Kidney (tissue), 14 donors: Measurements from ENCODE around the gene GALK2. TPM values are rescaled to one million over a fixed set of nuclear protein-coding genes. Genes with fewer than 3 reads are reported as not detected.

Experiments
- DNase-seq, 5 donors: peaks; one replicate each; pipeline ENCODE4 v3.0.0-alpha.2; 2013 to 2020
- FAIRE-seq: peaks from 2 replicates; lab custom pipeline; 2012; peaks lifted over from hg19 to GRCh38; lab: Jason Lieb, UNC
- H3K27ac ChIP-seq, 2 donors: one replicate each; pipeline ENCODE4 v1.7.0; 2013; ENCODE audit warnings: low read depth in 2 of 2, low read length in 2 of 2, inconsistent platforms in 1 of 2
- H3K27me3 ChIP-seq: one replicate; pipeline ENCODE4 v1.7.1; 2013; ENCODE audit warnings: low read length, inconsistent platforms; ENCODE audit not compliant: control insufficient read depth, insufficient read depth
- H3K36me3 ChIP-seq, 3 donors: one replicate each; pipeline versions ENCODE4 v1.7.0 to v1.7.1; 2013; ENCODE audit warnings: low read length in 3 of 3, control low read depth in 1 of 3, inconsistent platforms in 1 of 3; ENCODE audit not compliant: insufficient read depth in 3 of 3, control insufficient read depth in 2 of 3
- H3K4me1 ChIP-seq, 3 donors: one replicate each; pipeline versions ENCODE4 v1.7.0 to v1.7.1; 2013; ENCODE audit warnings: low read length in 3 of 3, inconsistent platforms in 1 of 3, low read depth in 1 of 3; ENCODE audit not compliant: control insufficient read depth in 2 of 3, insufficient read depth in 2 of 3
- H3K4me3 ChIP-seq, 3 donors: one replicate each; pipeline versions ENCODE4 v1.7.0 to v1.8.1; 2013; ENCODE audit warnings: low read length in 3 of 3, control low read depth in 1 of 3, inconsistent platforms in 1 of 3
- H3K9ac ChIP-seq, 3 donors: one replicate each; pipeline versions ENCODE4 v1.7.0 to v1.7.1; 2013; ENCODE audit warnings: low read length in 3 of 3, control low read depth in 1 of 3, inconsistent platforms in 1 of 3
- H3K9me3 ChIP-seq, 3 donors: one replicate each; pipeline versions ENCODE4 v1.7.0 to v1.7.1; 2013; ENCODE audit warnings: low read length in 3 of 3, control low read depth in 1 of 3, inconsistent platforms in 1 of 3; ENCODE audit not compliant: control insufficient read depth in 2 of 3, insufficient read depth in 1 of 3
- intact Hi-C: fragments of 100-400 bp; cut with DNase I; formaldehyde crosslinking; loops from one replicate; pipeline ENCODE4 v1.11.1; 2022
- polyA plus RNA-seq: library from polyadenylated mRNA; stranded (reverse); fragments of 350-450 nt; fragmentation: Illumina TruSeq; extraction: RNeasy Lipid Tissue Mini Kit (QIAGEN cat#74804); gene quantifications from one replicate; pipeline ENCODE4 v1.2.3, GENCODE V29; 2014; ENCODE audit warnings: low read depth, low replicate concordance; ENCODE audit not compliant: insufficient read depth
- total RNA-seq: library from RNA; stranded (reverse); fragmentation: NEBNext Ultra II Directional; extraction: Animal tissue kit (Norgen Biotek cat#: 25700); gene quantifications from one replicate; pipeline ENCODE4 v1.2.1, GENCODE V29; 2021
- TF ChIP-seq, protein P1 (sequence below): IDR thresholded peaks from 3 replicates; pipeline ENCODE4 v1.5.1; 2012; ENCODE audit warnings: mild to moderate bottlenecking, moderate library complexity, borderline replicate concordance; ENCODE audit not compliant: insufficient read depth; ENCODE audit errors: extremely low read depth
- donor health status: control.
- donor health status: control.
- donor health status: control.
- donor health status: control.
- donor health status: control.
- donor health status: DM: yes; HTN: yes; CAD: no.
- donor health status: Normal renal cell carcinoma (clear cell type).

The GALK2 gene
- total and polyA plus RNA-seq, 2 donors from 2014 or later = 36.4 to 40.6 TPM

DNA sequence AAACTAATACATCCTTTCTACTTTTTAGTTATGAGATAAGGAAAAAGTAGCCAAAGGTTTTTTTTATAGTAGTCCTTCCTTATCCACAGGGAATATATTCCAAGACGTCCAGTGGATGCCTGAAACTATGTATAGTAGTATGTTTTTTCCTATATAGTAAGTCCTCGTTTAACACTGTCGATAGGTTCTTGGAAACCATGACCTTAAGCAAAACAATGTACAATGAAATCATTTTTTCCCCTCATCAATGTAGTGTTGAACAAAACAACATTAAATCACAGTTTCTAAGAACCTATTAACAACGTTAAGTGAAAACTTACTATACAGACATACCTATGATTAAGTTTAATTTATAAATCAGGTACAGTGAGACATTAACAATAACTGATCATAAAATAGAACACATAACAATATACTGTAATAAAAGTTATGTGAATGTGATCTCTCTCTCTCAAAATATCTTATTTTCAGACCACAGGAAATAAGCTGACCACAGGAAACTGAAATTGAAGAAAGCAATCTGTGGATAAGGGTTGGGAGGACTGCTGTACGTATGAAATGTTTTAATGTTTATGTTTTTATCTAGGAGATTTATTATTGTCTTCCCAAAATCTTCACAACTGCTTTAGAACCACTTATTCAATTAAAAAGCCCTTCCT lies 35.2 kb upstream of the GALK2 start:
- Histone ChIP-seq H3K27ac (no peak overlapping the region), H3K4me1 (peaks cover 0 to 3% (median 0%) of the 10 kb centered on the region in 3 donors), H3K9me3 (no peaks in the 10 kb centered on the region), H3K9ac (no peak overlapping the region), H3K27me3 (no peaks in the 10 kb centered on the region), H3K36me3 (peaks cover 12 to 34% (median 14%) of the 10 kb centered on the region in 3 donors), H3K4me3 (no peak overlapping the region)
- FAIRE-seq = peak; percentile 41
- DNase-seq = peak in 1 of 5 donors; percentile 4
- TF ChIP-seq, protein P1, sequence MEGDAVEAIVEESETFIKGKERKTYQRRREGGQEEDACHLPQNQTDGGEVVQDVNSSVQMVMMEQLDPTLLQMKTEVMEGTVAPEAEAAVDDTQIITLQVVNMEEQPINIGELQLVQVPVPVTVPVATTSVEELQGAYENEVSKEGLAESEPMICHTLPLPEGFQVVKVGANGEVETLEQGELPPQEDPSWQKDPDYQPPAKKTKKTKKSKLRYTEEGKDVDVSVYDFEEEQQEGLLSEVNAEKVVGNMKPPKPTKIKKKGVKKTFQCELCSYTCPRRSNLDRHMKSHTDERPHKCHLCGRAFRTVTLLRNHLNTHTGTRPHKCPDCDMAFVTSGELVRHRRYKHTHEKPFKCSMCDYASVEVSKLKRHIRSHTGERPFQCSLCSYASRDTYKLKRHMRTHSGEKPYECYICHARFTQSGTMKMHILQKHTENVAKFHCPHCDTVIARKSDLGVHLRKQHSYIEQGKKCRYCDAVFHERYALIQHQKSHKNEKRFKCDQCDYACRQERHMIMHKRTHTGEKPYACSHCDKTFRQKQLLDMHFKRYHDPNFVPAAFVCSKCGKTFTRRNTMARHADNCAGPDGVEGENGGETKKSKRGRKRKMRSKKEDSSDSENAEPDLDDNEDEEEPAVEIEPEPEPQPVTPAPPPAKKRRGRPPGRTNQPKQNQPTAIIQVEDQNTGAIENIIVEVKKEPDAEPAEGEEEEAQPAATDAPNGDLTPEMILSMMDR = no peak
- intact Hi-C loops = no loop called here

DNA sequence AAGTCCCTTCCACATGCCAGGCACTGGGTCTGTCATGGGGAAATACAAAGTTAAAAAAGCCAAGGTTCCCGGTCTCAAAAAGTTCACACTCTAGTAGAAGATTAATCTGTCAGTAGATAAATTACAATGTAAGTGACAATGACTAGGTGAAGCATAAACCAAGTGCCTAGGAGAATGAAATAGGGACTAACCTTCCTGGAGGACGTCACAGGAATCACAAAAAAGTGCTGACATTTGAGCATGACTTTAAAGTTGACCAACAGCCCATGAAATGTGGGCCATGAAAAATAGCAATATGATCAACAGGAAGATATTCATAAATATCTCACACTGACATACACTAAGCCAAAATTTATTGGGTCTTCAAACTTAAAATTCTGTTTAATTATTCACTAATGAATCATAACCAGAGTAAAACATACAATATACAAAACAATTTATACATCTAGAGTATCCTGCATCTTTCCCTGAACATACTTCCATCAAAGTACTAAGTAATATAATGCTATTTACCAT lies 34.6 kb upstream of the GALK2 start:
- no peaks in the 10 kb centered on the region for H3K9me3 ChIP-seq
- H3K4me3 ChIP-seq = no peak overlapping the region
- H3K36me3 ChIP-seq = peaks cover 10 to 29% (median 14%) of the 10 kb centered on the region in 3 donors
- H3K9ac ChIP-seq = no peak overlapping the region
- no peaks in the 10 kb centered on the region for H3K27me3 ChIP-seq
- TF ChIP-seq, protein P1 = no peak
- intact Hi-C loops = no loop called here
- DNase-seq (peak in 1 of 5 donors; percentile 28), FAIRE-seq (no peak)
- H3K27ac ChIP-seq = no peak overlapping the region
- peaks cover 0 to 3% (median 0%) of the 10 kb centered on the region in 3 donors for H3K4me1 ChIP-seq

DNA sequence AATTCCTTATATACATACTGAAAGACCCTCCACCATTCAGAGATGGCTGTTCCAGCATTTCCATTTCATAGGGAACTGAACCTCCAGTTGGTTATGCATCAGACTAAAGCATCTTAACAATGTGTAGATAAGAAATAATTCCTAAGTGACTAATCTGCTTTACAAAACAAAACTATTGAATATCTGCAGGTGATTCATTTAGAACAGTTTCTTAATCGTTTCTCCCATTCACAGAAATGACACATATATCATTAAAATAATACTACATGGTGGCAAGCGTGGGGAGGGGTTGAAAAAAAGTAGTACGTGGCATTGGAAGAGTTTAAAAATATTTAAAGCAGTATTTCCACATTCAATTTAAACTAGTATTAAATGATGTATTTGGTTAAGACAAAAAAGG lies 34.1 kb upstream of the GALK2 start:
- FAIRE-seq (no peak), DNase-seq (no peak)
- Histone ChIP-seq H3K36me3 (peaks cover 10 to 26% (median 13%) of the 10 kb centered on the region in 3 donors), H3K27me3 (no peaks in the 10 kb centered on the region), H3K4me3 (no peak overlapping the region), H3K27ac (no peak overlapping the region), H3K9ac (no peak overlapping the region), H3K9me3 (no peaks in the 10 kb centered on the region), H3K4me1 (peaks cover 0 to 3% (median 0%) of the 10 kb centered on the region in 3 donors)
- intact Hi-C loops = no loop called here
- TF ChIP-seq, protein P1 = no peak
